Panc1 (cell line): ENCODE measurements around the gene ZNF593OS.

ENCODE experiments used
- CTCF ChIP-seq: fragments of 450-650 bp; IDR thresholded peaks from 2 replicates; pipeline ENCODE4 v1.5.1; 2017; ENCODE audit warnings: mild to moderate bottlenecking
- POLR2AphosphoS5 ChIP-seq: IDR thresholded peaks from 2 replicates; pipeline ENCODE4 v1.6.1; 2012; ENCODE audit warnings: mild to moderate bottlenecking, low read depth, low read length, moderate library complexity
- REST ChIP-seq, 2 experiments: IDR thresholded peaks; 2 replicates each; pipeline ENCODE4 v1.6.1; 2011 to 2012; ENCODE audit warnings: low read depth in 2 of 2, control low read depth in 1 of 2, low read length in 1 of 2, mild to moderate bottlenecking in 1 of 2, moderate library complexity in 1 of 2; ENCODE audit not compliant: insufficient read depth in 1 of 2
- SIN3A ChIP-seq: IDR thresholded peaks from 2 replicates; pipeline ENCODE4 v1.6.1; 2012; ENCODE audit warnings: low read depth, mild to moderate bottlenecking, low read length, moderate library complexity, borderline replicate concordance; ENCODE audit not compliant: insufficient read depth
- TCF7L2 ChIP-seq: IDR thresholded peaks from 2 replicates; pipeline ENCODE4 v1.6.1; 2011; ENCODE audit warnings: mild to moderate bottlenecking, low read depth, low read length, inconsistent platforms

GRCh38 chr1:26218906-26219494 is 47.4 kb upstream of the ZNF593OS start:
- TF ChIP-seq POLR2AphosphoS5 (no peak), CTCF (no peak), TCF7L2 (no peak), REST (IDR thresholded peaks at IDR 0.05; ENCODE audit: insufficient read depth in 1 of 2, low read depth in 2 of 2, low read length in 1 of 2) (no peak), SIN3A (no peak)
